Activated CD8-positive, alpha-beta memory T cell treated with anti-CD3 and anti-CD28 coated beads for 4 hours (primary cell): ENCODE measurements around the gene ATP5ME.
"Not testable (repeated sequence)": the region's sequence is repeated elsewhere in the genome, so short reads cannot be mapped to it uniquely, and the experiment has no call there.

Experiments
- DNase-seq, 2 donors: peaks; one replicate each; pipeline ENCODE4 v3.0.0-alpha.2; 2020; ENCODE audit warnings: low read depth in 2 of 2

ATP5ME gene

DNA sequence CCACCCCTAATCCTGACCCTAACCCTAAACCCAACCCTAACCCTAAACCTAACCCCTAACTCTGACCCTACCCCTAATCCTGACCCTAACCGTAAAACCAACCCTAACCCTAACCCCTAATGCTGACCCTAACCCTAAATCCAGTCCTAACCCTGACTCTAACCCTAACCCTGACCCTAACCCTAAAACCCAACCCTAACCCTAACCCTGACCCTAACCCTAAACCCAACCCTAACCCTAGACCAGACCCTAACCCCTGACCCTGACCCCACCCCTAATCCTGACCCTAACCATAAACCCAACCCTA is 30.8 kb upstream of the ATP5ME start:
- DNase-seq: no peak

DNA sequence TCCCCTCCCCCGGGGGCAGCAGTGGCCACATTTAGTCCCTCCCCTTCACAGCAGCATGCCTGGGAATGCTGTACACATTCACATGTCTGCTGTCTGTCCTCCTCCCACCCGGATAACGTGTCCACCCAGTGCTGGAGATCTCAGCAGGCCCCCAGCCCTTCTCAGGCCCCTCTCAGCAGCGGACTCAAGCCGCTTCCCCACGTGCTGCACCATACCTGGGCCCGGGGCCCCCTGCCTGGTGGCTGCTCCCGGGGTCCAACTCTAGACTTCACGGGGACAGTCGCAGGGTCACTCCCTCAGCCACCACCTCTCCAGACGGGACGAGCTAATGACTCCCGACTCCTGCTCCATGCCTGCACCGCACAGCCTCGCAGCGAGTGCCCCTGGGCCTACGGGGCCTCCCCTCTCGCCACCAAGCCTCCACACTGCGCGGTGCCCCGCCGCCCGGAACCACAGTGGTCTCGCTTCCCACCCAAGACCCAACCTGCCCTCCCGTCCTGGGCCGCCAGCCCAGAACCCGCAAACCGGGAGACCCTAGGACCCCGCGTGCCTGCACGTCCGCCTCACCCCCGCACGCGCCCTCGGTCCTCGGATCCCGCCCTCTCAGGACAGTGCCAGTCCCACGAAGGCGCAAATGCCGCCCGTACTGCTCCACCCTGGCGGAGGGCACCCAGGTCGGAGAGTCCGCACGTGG is 30.3 kb upstream of the ATP5ME start:
- no peak for DNase-seq

DNA sequence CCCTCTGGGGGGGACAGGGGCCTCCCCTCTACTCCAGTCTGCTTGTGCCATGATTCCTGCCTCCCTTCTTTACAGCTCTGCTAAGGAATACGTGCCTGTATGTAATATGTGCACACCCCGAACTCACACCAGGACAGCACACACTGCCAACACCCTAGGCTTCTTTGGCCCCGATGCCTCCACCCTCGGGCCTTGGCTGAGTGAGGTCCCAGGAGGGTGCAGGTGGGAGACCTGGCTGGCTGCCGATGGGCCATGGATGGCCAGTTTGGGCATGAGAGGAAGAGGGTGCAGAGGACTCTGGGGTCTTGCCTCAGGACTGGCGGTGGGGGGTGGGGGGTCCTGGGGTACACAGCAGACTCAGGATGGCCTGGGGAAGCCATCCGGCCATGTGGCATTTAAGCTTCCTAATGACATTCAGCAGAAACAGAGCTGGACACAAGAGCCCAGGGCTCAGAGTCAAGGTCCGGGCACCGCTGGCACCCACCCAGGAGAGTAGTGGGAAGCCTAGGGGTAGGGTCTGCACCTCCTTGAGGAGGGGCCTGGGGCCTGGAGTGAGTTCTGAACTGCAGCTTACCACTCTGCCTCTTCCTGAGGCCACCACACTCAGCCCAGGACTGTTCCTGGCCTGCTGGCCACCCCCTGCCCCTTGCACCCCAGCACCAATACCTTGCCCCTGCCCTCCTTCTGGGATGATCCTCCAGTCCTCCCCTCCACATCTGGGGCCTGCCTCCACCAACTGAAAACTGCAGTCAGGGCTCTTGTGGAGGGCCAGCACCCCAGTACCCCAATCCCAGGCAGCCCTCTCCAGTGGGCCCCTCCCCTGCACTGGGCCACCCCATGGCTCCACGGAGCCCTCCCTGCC is 29.5 kb upstream of the ATP5ME start:
- no peak for DNase-seq

DNA sequence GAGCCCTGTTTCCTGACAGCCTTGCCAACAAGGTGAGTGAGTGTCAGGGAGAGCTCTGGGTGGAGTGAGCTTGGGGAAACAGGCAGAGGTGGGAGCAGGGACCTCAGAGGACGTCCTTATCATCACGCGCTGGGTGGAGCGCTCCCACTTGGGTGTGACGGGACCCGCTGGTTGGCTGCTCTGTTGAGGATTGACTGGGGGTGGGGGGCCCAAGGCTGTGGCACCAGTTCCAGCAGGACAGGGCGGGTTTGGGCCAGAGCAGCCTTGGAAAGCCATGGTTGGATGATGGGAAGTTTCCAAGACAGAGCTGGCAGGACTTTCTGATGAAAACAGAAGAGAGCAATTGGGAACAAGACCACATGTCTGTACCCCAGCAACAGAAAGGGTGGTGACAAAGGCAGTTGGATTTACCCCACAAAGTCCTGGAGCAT is 28.6 kb upstream of the ATP5ME start:
- no peak for DNase-seq

DNA sequence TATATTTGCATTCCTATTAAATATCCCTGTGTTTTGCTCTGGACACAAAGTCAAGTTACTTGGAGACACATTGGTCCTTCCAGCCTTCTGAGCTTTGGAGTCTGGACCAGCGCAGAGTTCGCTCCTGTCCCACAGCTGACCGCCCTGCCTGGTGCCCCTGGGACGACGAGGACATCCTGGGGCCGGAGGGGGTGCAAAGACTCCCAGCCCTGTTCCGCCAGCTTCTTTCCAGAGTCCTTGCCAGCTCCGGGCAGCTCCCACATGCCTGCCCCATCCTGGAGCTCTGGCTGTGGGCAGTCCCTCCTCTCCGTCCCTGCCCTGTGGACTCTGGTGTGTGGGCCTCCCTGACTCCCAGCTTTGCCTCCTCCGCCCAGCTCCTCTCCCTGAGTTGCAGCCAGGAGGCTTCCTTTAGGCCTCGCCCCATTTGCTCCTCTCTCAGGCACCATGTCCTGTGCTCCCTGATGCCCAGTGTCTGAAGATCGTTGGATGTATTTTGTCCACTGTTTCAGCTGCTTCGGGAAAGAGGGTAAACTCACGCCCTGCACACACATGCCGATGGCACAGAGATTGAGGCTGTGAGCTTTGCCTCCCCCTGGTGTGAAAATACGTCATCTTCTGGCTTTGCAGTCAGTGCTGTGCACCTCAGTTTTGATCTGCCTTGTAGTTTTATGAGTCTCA is 26.6 kb upstream of the ATP5ME start:
- DNase-seq: no peak

DNA sequence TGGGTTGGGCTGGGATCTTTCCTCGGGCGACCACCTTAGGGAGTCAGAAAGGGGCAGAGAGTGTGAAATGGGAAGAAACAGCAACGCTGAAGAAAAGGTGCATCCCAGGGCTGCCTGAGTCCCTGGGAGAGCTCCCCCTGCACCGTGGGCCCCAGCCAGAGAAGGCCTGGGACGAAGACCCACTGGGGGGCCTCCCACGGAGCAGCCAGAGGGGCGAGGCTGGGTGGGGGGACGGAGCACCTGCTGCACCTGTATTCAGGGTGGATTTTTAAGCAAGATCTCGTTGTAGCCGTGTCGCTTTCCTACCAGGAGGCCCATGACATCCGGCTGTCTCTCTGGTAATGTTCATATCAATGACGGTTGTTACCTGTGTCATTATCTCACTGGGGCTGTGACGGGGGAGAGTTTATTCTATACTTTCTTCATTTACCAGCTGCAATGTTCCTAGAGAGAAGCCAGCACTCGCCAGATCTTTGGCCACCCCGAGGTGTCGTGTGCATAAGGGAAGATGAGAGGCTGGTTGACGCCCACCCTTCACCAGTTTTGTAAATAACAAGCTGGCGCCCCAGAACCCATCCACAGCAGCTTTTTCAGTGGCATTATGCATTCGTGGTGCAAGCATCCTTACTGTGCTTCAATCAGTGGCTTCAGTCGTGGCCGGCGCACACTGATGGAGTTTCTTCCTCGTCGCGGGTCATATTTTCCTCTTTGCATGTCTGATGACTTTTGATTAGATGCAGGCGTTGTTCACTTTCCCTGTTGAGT is 25.9 kb upstream of the ATP5ME start:
- DNase-seq: no peak

DNA sequence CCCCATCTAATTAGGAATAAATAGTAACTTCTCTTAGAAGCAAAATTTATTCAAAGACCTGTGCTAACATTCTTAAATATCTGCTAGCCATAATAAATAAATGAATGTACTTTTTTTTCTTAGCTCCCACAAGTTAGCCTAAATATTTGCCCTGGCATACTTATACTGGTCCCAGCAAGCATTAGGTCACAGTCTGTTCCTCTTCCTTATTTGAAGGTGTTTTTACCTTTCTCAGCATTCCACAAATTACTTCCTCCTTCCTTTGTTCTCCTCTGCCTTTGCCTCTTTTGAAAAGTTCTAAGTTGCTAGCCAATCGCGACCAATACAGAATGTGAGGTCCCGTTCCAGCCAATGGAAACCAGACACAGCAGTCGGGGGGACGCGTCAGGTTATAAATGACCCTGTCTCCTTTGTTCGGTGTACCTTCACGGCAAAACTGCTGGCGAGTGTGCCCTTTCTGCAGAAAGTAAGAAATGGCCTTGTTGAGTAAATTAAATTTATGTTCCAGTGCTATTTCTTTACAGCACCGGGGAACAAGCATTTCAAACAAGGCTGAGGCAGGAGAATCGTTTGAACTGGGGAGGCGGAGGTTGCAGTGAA is 20.4 kb upstream of the ATP5ME start:
- DNase-seq: not testable (repeated sequence)

DNA sequence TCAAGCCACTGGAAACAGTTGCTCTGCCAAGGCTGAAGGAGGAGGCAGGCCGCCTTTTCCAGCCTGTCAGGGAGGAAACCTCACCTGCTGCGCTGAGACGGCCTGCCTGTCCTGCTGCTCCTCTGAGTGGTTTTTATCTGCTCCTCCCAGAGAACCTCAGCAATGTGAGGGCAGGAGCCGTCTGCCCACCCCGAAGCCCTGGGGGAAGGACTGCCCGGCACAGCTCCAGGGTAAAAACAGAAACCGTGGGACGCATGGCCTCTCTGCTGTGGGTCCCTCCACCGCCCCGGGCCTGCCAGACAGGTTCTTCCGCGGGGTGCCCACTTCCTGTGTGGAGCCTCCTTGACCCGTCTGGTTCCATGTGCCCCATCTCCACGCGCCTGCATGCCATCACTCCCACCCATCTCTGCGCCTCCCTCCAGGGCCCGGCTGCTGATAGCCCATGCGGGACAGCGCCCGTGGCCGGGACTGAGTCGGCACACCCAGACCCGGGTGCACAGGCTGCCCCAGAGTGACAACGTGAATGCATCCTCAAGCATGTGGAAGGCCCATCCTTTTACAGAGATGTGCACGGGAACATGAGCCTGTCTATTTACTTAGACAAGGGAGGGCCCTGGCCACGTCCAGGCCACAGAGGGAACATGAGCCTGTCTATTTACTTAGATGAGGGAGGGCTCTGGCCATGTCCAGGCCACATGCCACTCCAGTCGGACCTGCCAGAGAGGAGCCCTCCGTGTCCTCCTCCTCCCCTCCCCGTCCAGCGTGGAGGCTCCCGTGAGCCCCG is 18.9 kb upstream of the ATP5ME start:
- DNase-seq: no peak

DNA sequence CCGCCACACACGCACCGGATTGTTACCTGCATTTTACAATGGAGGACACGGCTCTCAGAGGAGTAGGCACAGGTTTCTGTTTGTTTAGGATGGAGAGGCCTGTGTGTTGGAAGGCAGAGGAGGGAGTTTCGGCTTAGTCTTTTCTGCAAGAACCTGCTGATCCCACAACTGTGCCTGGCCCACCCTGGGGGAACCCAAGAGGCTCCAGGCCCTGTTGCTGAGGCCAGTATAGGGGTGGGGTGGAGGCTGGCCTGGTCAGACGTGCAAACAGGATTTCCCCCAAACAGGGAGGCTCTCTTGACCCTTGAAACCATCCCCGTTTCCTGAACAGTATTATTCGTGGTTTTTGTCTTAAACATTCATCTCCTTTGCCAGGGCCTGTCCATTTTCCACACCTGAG is 15.6 kb upstream of the ATP5ME start:
- DNase-seq: no peak

DNA sequence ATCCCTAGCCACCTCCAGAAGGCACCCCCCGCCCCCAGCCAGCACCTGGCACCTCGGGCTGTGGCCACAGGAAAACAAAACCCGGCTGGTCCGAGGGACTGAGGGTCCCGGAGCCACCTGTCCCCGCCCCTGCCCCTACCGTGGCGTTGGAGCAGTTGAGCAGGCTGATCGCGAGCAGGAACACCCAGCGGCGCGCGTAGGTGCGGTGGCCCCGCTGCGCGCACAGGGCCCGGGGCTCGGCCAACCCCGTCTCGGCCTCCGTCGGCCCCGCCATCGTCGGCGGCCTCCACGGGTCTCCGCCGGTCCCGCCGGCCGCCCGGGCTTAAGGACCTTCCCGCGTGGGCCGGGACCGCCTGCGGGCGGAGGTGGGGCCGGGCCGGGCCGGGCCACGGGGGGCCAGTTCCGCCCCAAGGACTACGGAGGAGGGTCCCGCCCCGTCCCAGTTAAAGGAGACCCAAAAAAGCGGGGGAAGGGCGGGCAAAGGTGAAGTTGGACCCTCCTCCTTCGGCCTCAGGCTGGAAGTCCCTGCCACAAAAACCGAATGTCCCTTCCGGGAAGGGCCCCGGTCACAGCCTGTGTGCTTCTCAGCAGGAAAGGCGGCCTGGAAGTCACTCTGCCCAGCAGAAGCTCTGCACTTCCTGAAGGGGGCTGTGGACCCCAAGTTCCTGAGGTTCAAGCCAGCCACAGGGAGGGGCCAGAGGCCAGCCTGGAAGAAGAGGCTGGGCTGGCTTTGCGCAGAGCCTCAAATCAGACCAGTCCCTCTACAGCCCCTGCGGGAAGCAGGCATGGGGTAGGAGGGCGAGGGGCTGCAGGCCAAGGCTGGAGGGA is 15.0 kb upstream of the ATP5ME start, which contains the start of gene SLC49A3:
SLC49A3 (minus strand) TSS at position 298 of the 828 bp plus-strand sequence; CDS start at position 274, 24 bp downstream.
- no peak for DNase-seq

DNA sequence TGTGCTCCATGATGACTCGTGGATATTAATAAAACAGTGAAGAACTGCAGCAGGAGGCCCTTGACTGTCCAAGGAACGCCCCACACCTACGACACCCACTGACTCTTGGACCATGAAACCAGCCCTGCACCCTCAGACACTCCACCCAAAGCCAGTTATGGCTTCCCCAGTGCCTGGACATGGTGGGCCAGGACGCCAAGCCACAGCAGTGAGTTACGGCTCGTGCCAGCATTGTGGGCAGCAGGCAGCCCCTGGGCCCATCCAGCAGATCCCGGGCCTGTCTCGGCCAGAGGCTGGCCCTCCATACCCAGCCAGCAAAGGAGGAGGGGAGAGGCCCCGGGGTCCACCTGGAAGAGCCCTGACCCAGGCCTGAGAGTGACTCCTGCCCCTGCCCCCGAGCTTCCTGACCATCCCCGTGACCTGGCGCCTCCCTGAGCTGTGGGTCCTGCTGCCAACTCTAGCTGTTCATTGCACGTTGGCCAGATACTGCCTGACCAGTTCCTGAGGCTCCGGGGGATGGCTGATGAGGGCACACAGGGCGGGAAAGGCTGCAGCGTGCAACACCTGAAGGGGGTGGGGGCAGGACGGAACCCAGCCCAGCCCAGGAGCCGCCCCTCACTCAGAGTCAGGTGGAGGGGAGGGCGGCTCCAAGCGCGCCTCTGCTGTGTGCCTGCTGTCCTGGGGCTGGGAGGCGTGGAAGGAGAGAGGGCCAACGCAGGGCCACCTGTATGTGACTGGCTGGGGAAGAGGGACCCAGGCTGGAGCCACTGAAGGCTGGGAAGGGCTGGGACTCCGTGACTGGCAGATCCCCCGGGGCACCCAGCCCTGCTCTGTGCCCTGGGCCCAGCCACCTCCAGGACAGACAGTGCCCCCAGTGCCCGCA is 14.1 kb upstream of the ATP5ME start:
- no peak for DNase-seq

DNA sequence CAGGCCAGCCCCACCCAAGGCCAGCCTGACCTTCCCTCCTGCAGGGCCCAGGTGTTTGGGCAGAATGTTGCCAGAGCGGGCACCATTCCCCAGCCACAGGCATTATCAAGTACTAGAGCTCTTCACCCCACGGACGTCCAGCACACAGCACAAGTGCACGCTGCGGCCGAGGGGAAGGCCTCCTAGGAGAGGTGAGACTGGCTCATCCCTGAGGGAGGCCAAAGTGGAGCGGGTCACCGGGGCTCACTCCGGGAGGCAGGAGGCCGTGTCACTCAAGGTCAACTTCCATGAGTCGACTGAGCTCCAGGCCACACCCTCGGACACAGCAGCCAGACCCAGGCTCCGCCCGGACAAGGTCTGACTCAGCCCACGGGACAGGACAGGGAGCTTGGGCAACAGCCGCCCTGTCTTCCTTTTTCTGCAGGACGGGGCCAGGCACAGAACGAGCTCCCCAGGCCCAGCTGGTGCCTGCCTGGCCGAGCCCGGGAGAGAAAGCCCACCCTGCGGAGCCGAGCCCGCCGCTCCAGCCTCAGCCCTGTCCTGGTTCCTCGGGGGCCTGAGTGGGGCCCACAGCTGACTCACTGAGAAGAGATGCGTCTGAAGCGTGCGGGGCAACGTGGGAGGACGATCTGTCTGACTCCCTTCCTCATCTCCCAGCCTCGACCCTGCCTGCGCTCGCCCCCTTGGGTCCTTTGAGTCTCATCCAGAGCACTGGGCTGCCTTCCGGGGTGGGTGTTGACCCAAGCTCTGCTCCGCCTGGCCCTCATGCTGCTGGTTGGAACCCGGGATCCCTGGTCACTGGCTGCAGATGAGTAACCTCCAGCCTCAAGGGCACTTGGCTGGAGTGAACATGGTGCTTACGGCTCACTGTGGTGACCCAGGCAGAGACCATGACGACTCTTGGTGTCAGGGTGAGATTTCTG is 13.2 kb upstream of the ATP5ME start:
- no peak for DNase-seq

DNA sequence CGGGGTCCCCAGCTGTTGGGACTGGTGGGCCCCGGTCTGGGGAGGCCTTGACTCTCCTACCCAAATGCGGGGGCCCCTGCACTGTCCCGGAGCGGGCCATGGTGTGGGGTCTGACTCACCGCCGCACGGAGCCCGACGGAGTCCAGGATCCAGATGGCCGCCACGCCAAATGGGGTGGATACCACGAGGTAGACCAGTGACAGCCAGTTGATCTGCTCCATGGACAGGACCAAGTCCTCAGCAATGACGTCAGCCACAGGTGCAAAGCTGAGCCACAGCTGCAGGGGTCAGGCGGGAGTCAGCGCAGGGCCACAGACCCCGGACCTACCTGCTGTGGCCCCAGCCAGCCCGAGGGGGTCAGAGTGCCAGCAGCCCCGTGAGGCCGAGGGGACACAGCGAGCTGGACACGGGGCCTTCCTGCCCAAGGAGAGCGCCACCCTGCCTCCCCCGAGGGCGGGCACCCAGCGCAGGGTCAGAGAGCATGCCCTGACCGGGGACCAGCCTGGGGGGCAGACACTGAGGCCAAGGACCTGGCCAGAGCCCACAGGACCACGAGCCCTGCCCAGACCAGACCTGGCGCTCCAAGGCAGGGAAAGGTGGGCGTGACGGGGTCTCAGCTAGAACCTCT is 12.5 kb upstream of the ATP5ME start:
- no peak for DNase-seq

DNA sequence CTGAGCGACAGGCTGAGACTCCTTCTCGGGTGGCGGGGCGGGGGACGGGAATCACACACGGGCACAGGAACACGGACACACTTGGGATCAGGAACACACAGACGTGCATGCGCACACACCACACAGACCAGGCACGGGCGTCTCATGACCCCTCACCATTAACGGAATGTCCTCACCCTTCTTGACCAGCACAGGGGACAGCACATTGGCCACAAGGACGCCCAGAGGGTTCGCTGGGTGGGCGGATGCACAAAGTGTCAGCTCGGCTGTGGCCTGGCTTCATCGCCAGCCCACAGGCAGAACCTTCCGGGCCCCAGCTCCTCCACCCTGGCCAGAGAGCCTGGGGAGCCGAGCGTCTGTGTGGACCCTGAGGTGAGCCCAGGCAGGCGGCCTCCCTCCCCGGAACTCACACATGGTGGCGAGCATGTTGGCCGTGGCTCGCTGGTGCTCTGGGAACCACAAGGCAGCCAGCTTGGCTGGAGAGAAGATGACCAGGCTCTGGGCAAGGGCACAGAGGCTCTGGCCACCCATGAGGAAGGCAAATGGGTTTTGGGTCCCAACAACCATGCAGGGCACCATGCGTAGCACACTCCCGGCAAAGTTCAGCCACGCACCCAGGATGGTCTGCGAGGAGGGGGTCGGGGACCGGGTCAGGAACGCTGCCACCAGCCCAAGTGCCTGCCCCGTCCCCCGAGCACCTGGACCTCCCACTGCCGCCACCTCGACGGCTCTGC is 11.8 kb upstream of the ATP5ME start:
- no peak for DNase-seq

DNA sequence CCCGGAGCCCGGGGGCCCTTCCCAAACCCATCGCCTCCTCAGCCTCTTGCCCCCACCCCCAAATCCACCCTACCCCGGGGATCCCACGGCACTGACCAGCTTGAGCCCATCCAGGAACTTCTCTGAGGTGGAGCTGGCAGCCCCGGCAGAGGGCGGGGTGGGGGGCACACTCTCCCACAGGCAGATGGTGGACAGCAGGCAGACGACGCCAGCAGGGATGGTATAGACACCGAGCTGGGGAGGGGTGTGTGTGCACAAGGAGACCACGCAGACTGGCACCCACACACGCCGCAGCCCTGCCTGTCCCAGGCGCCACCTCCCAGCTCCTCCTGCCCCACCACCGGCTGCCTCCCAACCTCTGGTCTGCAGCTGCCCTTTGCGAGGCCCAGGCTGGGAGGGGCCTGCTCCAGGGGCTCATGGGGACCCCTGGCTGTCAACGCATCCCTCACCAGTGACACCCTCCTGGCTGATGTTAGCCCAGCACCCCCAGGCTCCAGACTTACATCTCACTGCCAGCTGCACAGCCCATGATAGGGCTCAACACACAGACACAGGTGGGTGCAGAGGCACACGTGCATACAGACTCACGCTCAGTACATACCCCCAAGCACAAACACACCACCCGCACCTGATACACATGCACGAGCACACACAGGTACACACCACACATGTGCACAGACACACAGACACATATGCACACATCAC is 10.7 kb upstream of the ATP5ME start:
- no peak for DNase-seq
